ENCODE data around the gene GRM3.

Gene GRM3

GRCh38 chr7:86784765-86785164 lies 141.1 kb downstream of the GRM3 start:
- no peak for DNase-seq

GRCh38 chr7:86785641-86786040 lies 141.9 kb downstream of the GRM3 start:
- DNase-seq = peak in 1 of 58 donors; percentile 8

- no peak for DNase-seq
These were observed 142.7 kb downstream of the GRM3 start for GRCh38 chr7:86786376-86786775.

- DNase-seq = no peak
These were observed 145.2 kb downstream of the GRM3 start for GRCh38 chr7:86788948-86789347.

GRCh38 chr7:86790383-86790782 lies 146.7 kb downstream of the GRM3 start:
- DNase-seq = no peak

GRCh38 chr7:86792260-86792659 lies 148.6 kb downstream of the GRM3 start:
- no peak for DNase-seq

- DNase-seq = peak in 29 of 58 donors; percentile 4 to 76 (median 30)
These were observed 149.4 kb downstream of the GRM3 start for GRCh38 chr7:86793136-86793535.

GRCh38 chr7:86814661-86815379 lies 171.1 kb downstream of the GRM3 start:
- peak in 20 of 58 donors; percentile 0 to 41 (median 10) for DNase-seq

GRCh38 chr7:86815556-86815955 lies 171.8 kb downstream of the GRM3 start:
- no peak for DNase-seq

- no peak for DNase-seq
These were observed 175.2 kb downstream of the GRM3 start for GRCh38 chr7:86818903-86819302.

- DNase-seq = no peak
These were observed 180.1 kb downstream of the GRM3 start for GRCh38 chr7:86823769-86824168.

GRCh38 chr7:86825264-86825663 lies 181.6 kb downstream of the GRM3 start:
- DNase-seq = no peak

GRCh38 chr7:86826948-86827347 lies 183.2 kb downstream of the GRM3 start:
- DNase-seq = no peak

GRCh38 chr7:86833360-86833759 lies 189.7 kb downstream of the GRM3 start:
- no peak for DNase-seq

- no peak for DNase-seq
These were observed 193.5 kb downstream of the GRM3 start for GRCh38 chr7:86837235-86837634.

- no peak for DNase-seq
These were observed 200.9 kb downstream of the GRM3 start for GRCh38 chr7:86844608-86845007.

GRCh38 chr7:86846494-86847190 lies 202.9 kb downstream of the GRM3 start:
- no peak for DNase-seq

- DNase-seq = no peak
These were observed 204.5 kb downstream of the GRM3 start for GRCh38 chr7:86848226-86848625.

GRCh38 chr7:86851566-86851965 lies 207.9 kb downstream of the GRM3 start:
- no peak for DNase-seq

GRCh38 chr7:86863452-86863851 lies 219.7 kb downstream of the GRM3 start:
- DNase-seq = no peak

GRCh38 chr7:86867163-86867762 lies 223.6 kb downstream of the GRM3 start:
- peak in 47 of 58 donors; percentile 0 to 79 (median 31) for DNase-seq

- no peak for DNase-seq
These were observed 232.4 kb downstream of the GRM3 start for GRCh38 chr7:86876146-86876545.

GRCh38 chr7:86884152-86884551 lies 240.4 kb downstream of the GRM3 start:
- DNase-seq = no peak

Measured in anterior cingulate cortex (tissue), 58 donors.